GM12801 (cell line): Measurements from ENCODE around the gene AASDH.

Experiments used
- TF ChIP-seq, protein P1 (sequence below): IDR thresholded peaks from one replicate; pipeline ENCODE4 v1.5.1; 2011; ENCODE audit warnings: control low read depth; ENCODE audit not compliant: insufficient read length; ENCODE audit errors: extremely low read depth

Gene AASDH

DNA sequence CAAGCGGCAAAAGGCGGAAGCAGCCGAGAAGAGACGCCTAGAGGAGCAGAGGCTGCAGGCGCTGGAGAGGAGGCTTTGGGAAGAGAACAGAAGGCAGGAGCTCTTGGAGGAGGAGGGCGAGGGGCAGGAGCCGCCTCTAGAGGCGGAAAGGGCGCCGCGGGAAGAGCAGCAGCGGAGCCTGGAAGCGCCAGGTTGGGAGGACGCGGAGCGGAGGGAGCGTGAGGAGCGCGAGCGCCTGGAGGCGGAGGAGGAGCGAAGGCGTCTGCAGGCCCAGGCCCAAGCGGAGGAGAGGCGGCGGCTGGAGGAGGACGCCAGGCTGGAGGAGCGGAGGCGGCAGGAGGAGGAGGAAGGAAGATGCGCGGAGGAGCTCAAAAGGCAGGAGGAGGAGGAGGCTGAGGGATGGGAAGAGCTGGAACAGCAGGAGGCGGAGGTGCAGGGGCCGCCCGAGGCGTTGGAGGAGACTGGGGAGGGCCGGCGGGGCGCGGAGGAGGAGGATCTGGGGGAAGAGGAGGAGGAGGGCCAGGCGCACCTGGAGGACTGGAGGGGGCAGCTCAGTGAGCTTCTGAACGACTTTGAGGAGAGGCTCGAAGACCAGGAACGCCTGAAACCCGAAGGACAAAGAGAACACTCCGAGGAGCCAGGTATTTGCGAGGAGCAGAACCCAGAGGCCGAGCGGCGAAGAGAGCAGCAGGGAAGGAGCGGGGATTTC is 72.9 kb downstream of the AASDH start:
- TF ChIP-seq, protein P1, sequence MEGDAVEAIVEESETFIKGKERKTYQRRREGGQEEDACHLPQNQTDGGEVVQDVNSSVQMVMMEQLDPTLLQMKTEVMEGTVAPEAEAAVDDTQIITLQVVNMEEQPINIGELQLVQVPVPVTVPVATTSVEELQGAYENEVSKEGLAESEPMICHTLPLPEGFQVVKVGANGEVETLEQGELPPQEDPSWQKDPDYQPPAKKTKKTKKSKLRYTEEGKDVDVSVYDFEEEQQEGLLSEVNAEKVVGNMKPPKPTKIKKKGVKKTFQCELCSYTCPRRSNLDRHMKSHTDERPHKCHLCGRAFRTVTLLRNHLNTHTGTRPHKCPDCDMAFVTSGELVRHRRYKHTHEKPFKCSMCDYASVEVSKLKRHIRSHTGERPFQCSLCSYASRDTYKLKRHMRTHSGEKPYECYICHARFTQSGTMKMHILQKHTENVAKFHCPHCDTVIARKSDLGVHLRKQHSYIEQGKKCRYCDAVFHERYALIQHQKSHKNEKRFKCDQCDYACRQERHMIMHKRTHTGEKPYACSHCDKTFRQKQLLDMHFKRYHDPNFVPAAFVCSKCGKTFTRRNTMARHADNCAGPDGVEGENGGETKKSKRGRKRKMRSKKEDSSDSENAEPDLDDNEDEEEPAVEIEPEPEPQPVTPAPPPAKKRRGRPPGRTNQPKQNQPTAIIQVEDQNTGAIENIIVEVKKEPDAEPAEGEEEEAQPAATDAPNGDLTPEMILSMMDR: no peak

DNA sequence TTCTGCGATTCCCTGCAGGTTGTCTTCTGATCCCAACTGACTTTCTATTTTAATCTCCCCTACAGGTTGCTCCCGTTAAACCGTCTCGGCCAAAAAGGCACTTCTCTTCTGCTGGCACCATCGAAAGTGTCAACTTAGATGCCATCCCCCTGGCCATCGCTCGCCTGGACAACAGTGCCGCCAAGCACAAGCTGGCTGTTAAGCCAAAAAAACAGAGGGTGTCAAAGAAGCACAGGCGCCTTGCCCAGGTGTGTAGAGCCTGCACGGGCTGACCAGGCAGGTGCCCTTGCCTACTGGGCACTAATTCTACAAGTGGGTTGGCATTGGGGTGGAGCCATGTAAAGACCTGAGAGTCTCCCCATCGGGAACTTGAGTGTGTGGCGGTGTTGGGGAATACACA is 74.2 kb downstream of the AASDH start:
- TF ChIP-seq, protein P1: no peak

DNA sequence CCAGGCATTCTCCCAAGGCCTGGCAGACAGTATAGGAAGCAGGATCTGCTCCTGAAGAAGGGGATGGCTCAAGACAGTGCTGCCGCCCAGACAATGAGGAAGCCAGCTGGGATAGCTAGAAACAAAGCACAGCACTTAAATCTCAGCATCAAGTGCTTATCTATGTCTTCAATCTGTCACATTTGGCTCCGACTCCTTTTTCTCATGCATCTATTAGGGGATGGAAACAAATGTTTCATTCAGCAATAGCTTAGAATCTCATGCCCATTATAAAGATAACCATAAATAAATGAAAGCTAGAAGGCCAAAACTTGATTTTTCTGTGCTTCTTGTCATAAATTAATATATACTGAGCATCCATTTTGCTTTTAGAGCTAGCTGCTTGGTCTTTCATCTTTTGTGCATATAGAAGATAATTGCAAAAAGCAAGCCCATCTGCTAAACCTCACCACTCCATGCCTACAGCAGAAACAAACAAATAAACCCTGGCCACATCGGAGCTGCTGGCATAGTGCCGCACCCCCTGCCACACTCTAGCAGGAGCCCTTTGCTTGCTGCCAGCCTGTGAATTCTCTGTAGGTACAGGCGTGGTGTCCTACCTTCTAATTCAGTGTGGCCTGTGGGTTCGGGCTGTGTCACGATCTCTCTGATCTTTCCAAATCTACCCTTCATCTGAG is 75.9 kb downstream of the AASDH start:
- TF ChIP-seq, protein P1: no peak

DNA sequence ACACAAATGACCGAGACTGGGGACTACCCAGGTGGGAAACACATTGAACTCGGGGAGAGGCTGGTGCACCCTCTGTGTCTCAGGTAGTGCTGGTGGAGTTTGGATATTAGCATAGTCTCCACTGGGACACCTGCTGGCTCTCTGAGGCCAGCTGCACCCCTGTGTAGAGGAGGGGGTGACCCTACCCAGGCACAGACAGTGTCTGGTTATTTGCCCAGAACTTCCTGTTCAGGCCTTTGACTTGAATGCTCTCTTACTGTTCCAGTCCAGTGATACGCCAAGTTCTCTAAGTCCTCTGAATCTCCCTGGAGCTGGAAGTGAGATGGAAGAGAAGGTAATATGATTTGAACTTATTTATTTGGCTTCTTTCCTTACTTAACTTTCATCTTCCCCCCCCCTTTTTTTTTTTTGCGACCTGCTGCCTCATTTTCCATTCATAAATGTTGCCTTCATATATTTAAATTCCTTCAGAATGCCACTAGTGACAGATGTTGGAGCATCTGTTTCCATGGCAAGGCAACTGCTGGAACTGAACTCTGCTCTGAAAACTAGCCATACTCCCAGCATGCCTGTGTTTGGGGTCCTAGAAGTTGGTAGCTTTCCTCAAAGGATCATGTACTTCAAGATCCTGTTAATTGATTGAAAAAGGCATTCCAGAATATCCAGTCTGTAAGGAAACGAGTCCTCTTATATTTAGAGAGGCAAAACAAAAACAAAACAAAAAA is 76.7 kb downstream of the AASDH start:
- TF ChIP-seq, protein P1: no peak

DNA sequence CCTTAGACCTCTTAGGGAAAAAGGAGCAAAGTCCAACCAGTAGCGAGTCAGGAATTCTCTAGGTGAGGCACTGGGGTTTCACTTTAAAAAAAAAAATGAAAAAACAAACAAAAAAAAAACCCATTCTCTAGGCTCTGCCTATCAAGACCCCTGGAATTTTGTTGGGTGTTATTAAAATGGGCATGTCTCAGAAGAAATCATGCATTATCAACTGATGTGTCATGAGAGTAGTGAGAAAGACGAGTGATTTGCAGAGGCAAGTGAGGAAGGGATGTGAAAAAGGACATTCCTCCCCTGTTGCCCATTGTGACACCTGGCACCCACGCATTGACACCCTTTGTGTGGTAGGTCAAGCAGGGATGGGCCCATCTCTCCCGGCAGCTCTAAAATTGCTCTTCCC is 78.9 kb downstream of the AASDH start:
- TF ChIP-seq, protein P1: no peak

DNA sequence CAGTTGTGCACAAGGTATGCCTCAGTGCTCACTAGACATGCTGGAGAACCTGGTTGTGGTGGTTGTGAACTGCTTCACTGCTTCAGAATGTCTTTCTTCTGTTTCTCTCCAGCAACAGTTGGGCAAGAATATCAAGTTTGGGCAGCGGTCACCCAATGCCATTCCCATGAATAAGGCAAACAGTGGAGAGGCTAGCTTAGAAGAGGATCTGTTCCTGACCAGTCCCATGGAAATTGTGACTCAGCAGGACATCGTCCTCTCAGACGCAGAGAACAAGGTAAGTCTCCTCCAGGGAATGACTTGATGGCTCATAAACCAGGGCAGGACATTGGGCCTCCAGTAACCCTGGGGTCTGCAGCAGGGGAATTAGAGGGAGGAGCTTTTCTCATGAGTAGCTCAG is 79.9 kb downstream of the AASDH start:
- TF ChIP-seq, protein P1: no peak

DNA sequence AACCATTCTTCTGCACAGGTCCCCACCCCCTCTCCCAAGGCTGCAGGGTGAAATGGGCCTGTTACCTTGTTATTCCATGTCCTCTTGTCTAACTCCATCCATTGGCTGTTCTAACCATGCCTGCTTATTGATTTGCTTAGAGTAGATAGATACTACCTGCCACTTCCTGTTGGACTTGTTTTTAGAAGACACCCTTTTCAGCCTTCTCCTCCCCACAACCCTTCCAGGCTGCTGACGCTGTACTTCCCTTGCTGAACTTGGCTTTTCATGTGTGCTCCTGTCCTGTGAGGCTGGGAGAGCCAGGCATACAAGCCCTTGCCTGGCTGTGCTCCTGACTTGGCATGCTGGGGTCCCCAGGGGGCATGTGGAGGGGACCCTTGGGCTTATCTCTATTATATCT is 81.9 kb downstream of the AASDH start:
- TF ChIP-seq, protein P1: no peak
